HG02981 (cell line): ENCODE measurements around the gene ATP2A1.
"Not testable (repeated sequence)": the region's sequence is repeated elsewhere in the genome, so short reads cannot be mapped to it uniquely, and the experiment has no call there.

Source experiments
- ATAC-seq: cut with Tn5 transposase; IDR thresholded peaks from one replicate; pipeline ENCODE4 v1.9.1; 2021; ENCODE audit warnings: mild to moderate bottlenecking, moderate library complexity; ENCODE audit not compliant: unreplicated experiment

Gene ATP2A1

GRCh38 chr16:28880955-28881354 lies 2.7 kb downstream of the ATP2A1 start:
- ATAC-seq: no peak

GRCh38 chr16:28881565-28881964 lies 3.3 kb downstream of the ATP2A1 start:
- not testable (repeated sequence) for ATAC-seq

GRCh38 chr16:28882551-28883160 lies 4.4 kb downstream of the ATP2A1 start:
- ATAC-seq: no peak

GRCh38 chr16:28883221-28883996 lies 5.1 kb downstream of the ATP2A1 start:
- no peak for ATAC-seq

GRCh38 chr16:28884045-28884444 lies 5.8 kb downstream of the ATP2A1 start:
- no peak for ATAC-seq

GRCh38 chr16:28886945-28887344 lies 8.7 kb downstream of the ATP2A1 start:
- no peak for ATAC-seq

GRCh38 chr16:28890355-28890754 lies 12.1 kb downstream of the ATP2A1 start:
- ATAC-seq: not testable (repeated sequence)

GRCh38 chr16:28891964-28892890 lies 13.9 kb downstream of the ATP2A1 start:
- no peak for ATAC-seq

- ATAC-seq: no peak
Measured at GRCh38 chr16:28893291-28893690, 15.0 kb downstream of the ATP2A1 start.

GRCh38 chr16:28895609-28896008 lies 17.3 kb downstream of the ATP2A1 start:
- no peak for ATAC-seq

GRCh38 chr16:28897826-28898225 lies 19.5 kb downstream of the ATP2A1 start:
- ATAC-seq: no peak

- ATAC-seq: no peak
Measured at GRCh38 chr16:28898266-28898665, 20.0 kb downstream of the ATP2A1 start.

- ATAC-seq: no peak
Measured at GRCh38 chr16:28898942-28899341, 20.7 kb downstream of the ATP2A1 start.

GRCh38 chr16:28899882-28900590 lies 21.7 kb downstream of the ATP2A1 start:
- ATAC-seq: no peak

GRCh38 chr16:28900601-28901000 lies 22.3 kb downstream of the ATP2A1 start:
- ATAC-seq: no peak

GRCh38 chr16:28901862-28902261 lies 23.6 kb downstream of the ATP2A1 start:
- ATAC-seq: no peak

- no peak for ATAC-seq
Measured at GRCh38 chr16:28902909-28903308, 24.6 kb downstream of the ATP2A1 start.

GRCh38 chr16:28903344-28904042 lies 25.2 kb downstream of the ATP2A1 start:
- ATAC-seq: no peak

GRCh38 chr16:28904363-28904762 lies 26.1 kb downstream of the ATP2A1 start:
- no peak for ATAC-seq

- no peak for ATAC-seq
Measured at GRCh38 chr16:28904828-28905227, 26.5 kb downstream of the ATP2A1 start.
